Liver (tissue), 9 donors: ENCODE results near the gene ISX. TPM values are rescaled to one million over a fixed set of nuclear protein-coding genes. Genes with fewer than 3 reads are reported as not detected.

Experiments
- DNase-seq: peaks from one replicate; pipeline ENCODE4 v3.0.0-alpha.2; 2017; ENCODE audit warnings: low spot score
- H3K27ac ChIP-seq, 2 donors: one replicate each; pipeline ENCODE4 v1.7.0; 2013; ENCODE audit warnings: inconsistent platforms in 2 of 2, low read length in 2 of 2, control low read depth in 1 of 2, low read depth in 1 of 2, mild to moderate bottlenecking in 1 of 2
- H3K27me3 ChIP-seq, 4 donors: one replicate each; pipeline versions ENCODE4 v1.6.1 to v1.7.0; 2013; ENCODE audit warnings: low read length in 3 of 4, inconsistent platforms in 1 of 4, mild to moderate bottlenecking in 1 of 4, moderate library complexity in 1 of 4; ENCODE audit not compliant: control insufficient read depth in 4 of 4, insufficient read depth in 4 of 4
- H3K36me3 ChIP-seq, 4 donors: one replicate each; pipeline versions ENCODE4 v1.6.1 to v1.7.0; 2013; ENCODE audit warnings: low read length in 3 of 4, mild to moderate bottlenecking in 3 of 4, low read depth in 1 of 4, moderate library complexity in 1 of 4; ENCODE audit not compliant: control insufficient read depth in 4 of 4, insufficient read depth in 3 of 4
- H3K4me1 ChIP-seq, 4 donors: one replicate each; pipeline versions ENCODE4 v1.6.1 to v1.7.0; 2013; ENCODE audit warnings: low read length in 3 of 4, mild to moderate bottlenecking in 3 of 4, moderate library complexity in 1 of 4; ENCODE audit not compliant: control insufficient read depth in 4 of 4, insufficient read depth in 4 of 4
- H3K4me3 ChIP-seq, 3 donors: one replicate each; pipeline versions ENCODE4 v1.6.1 to v1.7.0; 2013; ENCODE audit warnings: low read length in 3 of 3, control low read depth in 1 of 3, low read depth in 1 of 3, mild to moderate bottlenecking in 1 of 3
- H3K9ac ChIP-seq, 2 donors: one replicate each; pipeline ENCODE4 v1.7.0; 2013; ENCODE audit warnings: low read length in 2 of 2, mild to moderate bottlenecking in 2 of 2, moderate library complexity in 2 of 2, control low read depth in 1 of 2, low read depth in 1 of 2
- H3K9me3 ChIP-seq, 4 donors: one replicate each; pipeline versions ENCODE4 v1.6.1 to v1.7.0; 2013; ENCODE audit warnings: low read length in 3 of 4; ENCODE audit not compliant: control insufficient read depth in 4 of 4
- EGR1 ChIP-seq, 2 donors: IDR thresholded peaks; 2 replicates each; pipeline ENCODE4 v1.6.1; 2016 to 2018; ENCODE audit warnings: antibody characterized with exemption in 2 of 2, low read depth in 2 of 2
- FOXA1 ChIP-seq: IDR thresholded peaks from 2 replicates; pipeline ENCODE4 v1.6.1; 2016; ENCODE audit warnings: antibody characterized with exemption
- FOXA2 ChIP-seq: IDR thresholded peaks from 2 replicates; pipeline ENCODE4 v1.6.1; 2016; ENCODE audit warnings: antibody characterized with exemption
- GABPA ChIP-seq, 2 donors: IDR thresholded peaks in 1 of 2; conservative IDR thresholded peaks in 1 of 2; 2 replicates each; pipeline ENCODE4 v1.6.1; 2016; ENCODE audit warnings: antibody characterized with exemption in 2 of 2, mild to moderate bottlenecking in 1 of 2, moderate library complexity in 1 of 2
- HNF4A ChIP-seq, 2 donors: conservative IDR thresholded peaks; 2 replicates each; pipeline ENCODE4 v1.6.1; 2016; ENCODE audit warnings: antibody characterized with exemption in 2 of 2, mild to moderate bottlenecking in 2 of 2
- HNF4G ChIP-seq: IDR thresholded peaks from 2 replicates; pipeline ENCODE4 v1.6.1; 2016; ENCODE audit warnings: antibody characterized with exemption
- JUND ChIP-seq, 2 donors: IDR thresholded peaks; 2 replicates each; pipeline ENCODE4 v1.6.1; 2016; ENCODE audit warnings: antibody characterized with exemption in 2 of 2
- NR2F2 ChIP-seq: IDR thresholded peaks from 2 replicates; pipeline ENCODE4 v1.6.1; 2016; ENCODE audit warnings: antibody characterized with exemption
- RAD21 ChIP-seq, 2 donors: IDR thresholded peaks; 2 replicates each; pipeline ENCODE4 v1.6.1; 2016; ENCODE audit warnings: antibody characterized with exemption in 2 of 2, mild to moderate bottlenecking in 2 of 2
- RXRA ChIP-seq, 2 donors: IDR thresholded peaks; 2 replicates each; pipeline ENCODE4 v1.6.1; 2017 to 2018; ENCODE audit warnings: antibody characterized with exemption in 2 of 2, mild to moderate bottlenecking in 1 of 2
- SP1 ChIP-seq: IDR thresholded peaks from 2 replicates; pipeline ENCODE4 v1.6.1; 2018; ENCODE audit warnings: antibody characterized with exemption, mild to moderate bottlenecking
- YY1 ChIP-seq: IDR thresholded peaks from 2 replicates; pipeline ENCODE4 v1.6.1; 2016; ENCODE audit warnings: antibody characterized with exemption, mild to moderate bottlenecking
- WGBS: extraction: QIAGEN DNeasy Blood & Tissue Kit; methylation state at CpG from one replicate; pipeline ENCODE4 v1.1.7; 2013; 5-methylcytosine and 5-hydroxymethylcytosine counted together
- polyA plus RNA-seq, 2 donors: library from polyadenylated mRNA; stranded (reverse) in 1 of 2; unstranded in 1 of 2; fragments of 200-250 nt in 1 of 2; fragments of >200 nt in 1 of 2; fragmentation: Nextera tagmentation in 1 of 2; extraction: Ambion mirVana in 1 of 2; gene quantifications; one replicate each; pipeline versions ENCODE4 v1.2.1 to v1.2.3, GENCODE V29; 2013 to 2015
- total RNA-seq, 2 donors: library from RNA; depleted of rRNA; stranded (reverse); fragments of >200 nt; gene quantifications; one replicate each; pipeline ENCODE4 v1.2.3, GENCODE V29; 2014
- TF ChIP-seq, protein P1 (sequence below): IDR thresholded peaks from 2 replicates; pipeline ENCODE4 v1.6.1; 2016; ENCODE audit warnings: antibody characterized with exemption, mild to moderate bottlenecking
- TF ChIP-seq, protein P2 (sequence below): IDR thresholded peaks from 2 replicates; pipeline ENCODE4 v1.6.1; 2016; ENCODE audit warnings: antibody characterized with exemption
- TF ChIP-seq, protein P3 (sequence below): IDR thresholded peaks from 2 replicates; pipeline ENCODE4 v1.6.1; 2016; ENCODE audit warnings: antibody characterized with exemption
- TF ChIP-seq, protein P4 (sequence below): fragments of 150-350 bp; IDR thresholded peaks from 2 replicates; pipeline ENCODE4 v1.5.1; 2017; ENCODE audit warnings: improper control_type of control experiment, low read depth, low read length; ENCODE audit not compliant: missing input control
- TF ChIP-seq, protein P5 (sequence below): IDR thresholded peaks from 2 replicates; pipeline ENCODE4 v1.6.1; 2016; ENCODE audit warnings: antibody characterized with exemption
- donor health status: healthy.
- donor health status: healthy.
- donor health status: healthy.
- donor health status: healthy.
- donor health status: healthy.

ISX gene
- total and polyA plus RNA-seq, 4 donors, result 0.03 to 2.7 TPM; not detected in 2

DNA sequence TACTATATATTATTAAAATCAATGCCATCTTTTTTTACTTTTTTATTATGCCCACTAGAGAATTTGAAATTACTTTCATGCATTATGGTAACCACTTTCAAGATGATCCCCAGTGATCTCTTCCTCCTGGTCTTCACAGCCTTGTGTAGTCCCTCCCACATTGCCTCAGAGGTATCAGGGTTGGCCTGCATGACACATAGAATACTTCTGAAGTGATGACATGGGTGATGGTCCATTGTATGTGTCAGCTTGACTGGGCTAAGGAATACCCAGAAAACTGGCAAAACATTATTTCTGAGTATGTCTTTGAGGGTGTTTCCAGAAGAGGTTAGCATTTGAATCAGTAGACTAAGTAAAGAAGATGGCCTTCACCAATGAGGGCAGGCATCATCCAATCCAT, 14.2 kb upstream of the ISX start (continued):
- TF ChIP-seq, protein P1, sequence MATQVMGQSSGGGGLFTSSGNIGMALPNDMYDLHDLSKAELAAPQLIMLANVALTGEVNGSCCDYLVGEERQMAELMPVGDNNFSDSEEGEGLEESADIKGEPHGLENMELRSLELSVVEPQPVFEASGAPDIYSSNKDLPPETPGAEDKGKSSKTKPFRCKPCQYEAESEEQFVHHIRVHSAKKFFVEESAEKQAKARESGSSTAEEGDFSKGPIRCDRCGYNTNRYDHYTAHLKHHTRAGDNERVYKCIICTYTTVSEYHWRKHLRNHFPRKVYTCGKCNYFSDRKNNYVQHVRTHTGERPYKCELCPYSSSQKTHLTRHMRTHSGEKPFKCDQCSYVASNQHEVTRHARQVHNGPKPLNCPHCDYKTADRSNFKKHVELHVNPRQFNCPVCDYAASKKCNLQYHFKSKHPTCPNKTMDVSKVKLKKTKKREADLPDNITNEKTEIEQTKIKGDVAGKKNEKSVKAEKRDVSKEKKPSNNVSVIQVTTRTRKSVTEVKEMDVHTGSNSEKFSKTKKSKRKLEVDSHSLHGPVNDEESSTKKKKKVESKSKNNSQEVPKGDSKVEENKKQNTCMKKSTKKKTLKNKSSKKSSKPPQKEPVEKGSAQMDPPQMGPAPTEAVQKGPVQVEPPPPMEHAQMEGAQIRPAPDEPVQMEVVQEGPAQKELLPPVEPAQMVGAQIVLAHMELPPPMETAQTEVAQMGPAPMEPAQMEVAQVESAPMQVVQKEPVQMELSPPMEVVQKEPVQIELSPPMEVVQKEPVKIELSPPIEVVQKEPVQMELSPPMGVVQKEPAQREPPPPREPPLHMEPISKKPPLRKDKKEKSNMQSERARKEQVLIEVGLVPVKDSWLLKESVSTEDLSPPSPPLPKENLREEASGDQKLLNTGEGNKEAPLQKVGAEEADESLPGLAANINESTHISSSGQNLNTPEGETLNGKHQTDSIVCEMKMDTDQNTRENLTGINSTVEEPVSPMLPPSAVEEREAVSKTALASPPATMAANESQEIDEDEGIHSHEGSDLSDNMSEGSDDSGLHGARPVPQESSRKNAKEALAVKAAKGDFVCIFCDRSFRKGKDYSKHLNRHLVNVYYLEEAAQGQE, result no peak
- TF ChIP-seq HNF4G, result no peak
- TF ChIP-seq FOXA1, result no peak
- TF ChIP-seq, protein P2, sequence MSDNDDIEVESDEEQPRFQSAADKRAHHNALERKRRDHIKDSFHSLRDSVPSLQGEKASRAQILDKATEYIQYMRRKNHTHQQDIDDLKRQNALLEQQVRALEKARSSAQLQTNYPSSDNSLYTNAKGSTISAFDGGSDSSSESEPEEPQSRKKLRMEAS, result no peak
- TF ChIP-seq FOXA2, result no peak
- TF ChIP-seq JUND (IDR thresholded peaks at IDR 0.05), result no peak
- TF ChIP-seq, protein P3, sequence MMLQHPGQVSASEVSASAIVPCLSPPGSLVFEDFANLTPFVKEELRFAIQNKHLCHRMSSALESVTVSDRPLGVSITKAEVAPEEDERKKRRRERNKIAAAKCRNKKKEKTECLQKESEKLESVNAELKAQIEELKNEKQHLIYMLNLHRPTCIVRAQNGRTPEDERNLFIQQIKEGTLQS, result no peak
- TF ChIP-seq EGR1 (IDR thresholded peaks at IDR 0.05; ENCODE audit: low read depth in 2 of 2), result no peak
- no peak for TF ChIP-seq RXRA (IDR thresholded peaks at IDR 0.05)
- no peak for TF ChIP-seq GABPA (IDR thresholded peaks at IDR 0.05 in 1 of 2, conservative IDR thresholded peaks at IDR 0.05 in 1 of 2)

DNA sequence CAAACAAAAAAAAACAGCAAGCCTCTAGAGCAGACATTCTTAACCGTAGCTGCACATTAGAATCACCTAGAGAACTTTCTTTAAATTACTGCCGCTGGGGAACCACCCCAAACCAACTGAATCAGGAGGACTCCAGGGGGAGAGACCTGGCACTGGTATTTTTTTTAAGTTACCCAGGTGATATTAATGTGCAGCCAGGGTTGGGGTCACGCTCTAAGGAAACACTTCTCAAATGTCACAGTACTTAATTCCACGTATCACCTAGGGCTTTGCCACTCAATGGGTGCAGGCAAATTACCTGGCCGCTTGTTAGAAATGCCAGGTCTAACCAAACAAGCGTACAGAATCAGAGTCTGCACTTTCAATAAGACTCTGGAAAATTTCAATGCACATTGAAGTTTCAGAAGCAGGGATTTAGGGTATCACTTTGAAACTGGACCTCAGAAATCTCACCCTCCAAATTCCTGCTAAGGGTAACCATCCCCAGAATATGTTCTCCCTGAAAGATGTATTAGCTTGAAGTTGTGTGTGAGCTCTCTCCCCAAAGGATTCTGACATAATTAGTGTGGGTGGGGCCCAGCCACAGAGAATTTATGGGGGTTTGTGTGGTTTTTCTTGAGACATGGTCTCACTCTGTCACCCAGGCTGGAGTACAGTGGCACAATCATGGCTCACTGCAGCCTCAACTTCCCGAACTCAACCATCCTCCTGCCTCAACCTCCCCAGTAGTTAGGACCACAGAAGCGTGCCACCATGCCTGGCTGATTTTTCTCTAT, 12.7 kb upstream of the ISX start:
- 77% methylated on average over 8 of the region's 8 CpGs for WGBS
- Histone ChIP-seq H3K36me3 (no peaks in the 10 kb centered on the region), H3K4me1 (no peaks in the 10 kb centered on the region), H3K27me3 (peaks cover 0 to 10% (median 4%) of the 10 kb centered on the region in 4 donors), H3K4me3 (no peak overlapping the region), H3K27ac (no peak overlapping the region), H3K9ac (no peak overlapping the region), H3K9me3 (peaks cover 0 to 2% (median 0%) of the 10 kb centered on the region in 4 donors)
- TF ChIP-seq FOXA2, result no peak
- no peak for TF ChIP-seq FOXA1
- TF ChIP-seq EGR1 (IDR thresholded peaks at IDR 0.05; ENCODE audit: low read depth in 2 of 2), result no peak
- TF ChIP-seq, protein P4, sequence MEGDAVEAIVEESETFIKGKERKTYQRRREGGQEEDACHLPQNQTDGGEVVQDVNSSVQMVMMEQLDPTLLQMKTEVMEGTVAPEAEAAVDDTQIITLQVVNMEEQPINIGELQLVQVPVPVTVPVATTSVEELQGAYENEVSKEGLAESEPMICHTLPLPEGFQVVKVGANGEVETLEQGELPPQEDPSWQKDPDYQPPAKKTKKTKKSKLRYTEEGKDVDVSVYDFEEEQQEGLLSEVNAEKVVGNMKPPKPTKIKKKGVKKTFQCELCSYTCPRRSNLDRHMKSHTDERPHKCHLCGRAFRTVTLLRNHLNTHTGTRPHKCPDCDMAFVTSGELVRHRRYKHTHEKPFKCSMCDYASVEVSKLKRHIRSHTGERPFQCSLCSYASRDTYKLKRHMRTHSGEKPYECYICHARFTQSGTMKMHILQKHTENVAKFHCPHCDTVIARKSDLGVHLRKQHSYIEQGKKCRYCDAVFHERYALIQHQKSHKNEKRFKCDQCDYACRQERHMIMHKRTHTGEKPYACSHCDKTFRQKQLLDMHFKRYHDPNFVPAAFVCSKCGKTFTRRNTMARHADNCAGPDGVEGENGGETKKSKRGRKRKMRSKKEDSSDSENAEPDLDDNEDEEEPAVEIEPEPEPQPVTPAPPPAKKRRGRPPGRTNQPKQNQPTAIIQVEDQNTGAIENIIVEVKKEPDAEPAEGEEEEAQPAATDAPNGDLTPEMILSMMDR, result no peak
- TF ChIP-seq YY1, result no peak
- TF ChIP-seq, protein P2, result no peak
- no peak for TF ChIP-seq GABPA (IDR thresholded peaks at IDR 0.05 in 1 of 2, conservative IDR thresholded peaks at IDR 0.05 in 1 of 2)
- TF ChIP-seq, protein P1, result no peak
- TF ChIP-seq, protein P5, sequence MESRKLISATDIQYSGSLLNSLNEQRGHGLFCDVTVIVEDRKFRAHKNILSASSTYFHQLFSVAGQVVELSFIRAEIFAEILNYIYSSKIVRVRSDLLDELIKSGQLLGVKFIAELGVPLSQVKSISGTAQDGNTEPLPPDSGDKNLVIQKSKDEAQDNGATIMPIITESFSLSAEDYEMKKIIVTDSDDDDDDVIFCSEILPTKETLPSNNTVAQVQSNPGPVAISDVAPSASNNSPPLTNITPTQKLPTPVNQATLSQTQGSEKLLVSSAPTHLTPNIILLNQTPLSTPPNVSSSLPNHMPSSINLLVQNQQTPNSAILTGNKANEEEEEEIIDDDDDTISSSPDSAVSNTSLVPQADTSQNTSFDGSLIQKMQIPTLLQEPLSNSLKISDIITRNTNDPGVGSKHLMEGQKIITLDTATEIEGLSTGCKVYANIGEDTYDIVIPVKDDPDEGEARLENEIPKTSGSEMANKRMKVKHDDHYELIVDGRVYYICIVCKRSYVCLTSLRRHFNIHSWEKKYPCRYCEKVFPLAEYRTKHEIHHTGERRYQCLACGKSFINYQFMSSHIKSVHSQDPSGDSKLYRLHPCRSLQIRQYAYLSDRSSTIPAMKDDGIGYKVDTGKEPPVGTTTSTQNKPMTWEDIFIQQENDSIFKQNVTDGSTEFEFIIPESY, result no peak
- TF ChIP-seq RAD21 (IDR thresholded peaks at IDR 0.05), result no peak
- TF ChIP-seq JUND (IDR thresholded peaks at IDR 0.05), result no peak
- TF ChIP-seq, protein P3, result no peak
- no peak for TF ChIP-seq HNF4G
- no peak for TF ChIP-seq SP1
- no peak for TF ChIP-seq NR2F2
- no peak for TF ChIP-seq RXRA (IDR thresholded peaks at IDR 0.05)
- no peak for TF ChIP-seq HNF4A (conservative IDR thresholded peaks at IDR 0.05)
- DNase-seq, result no peak
